Lung (tissue), 12 donors: ENCODE data around the gene DNAH10. TPM values are rescaled to one million over a fixed set of nuclear protein-coding genes. Genes with fewer than 3 reads are reported as not detected.

ENCODE experiments used
- ATAC-seq: fragments of 200-7000 bp; cut with Tn5 transposase; one replicate; pipeline ENCODE4 v1.9.1; 2020; ENCODE audit warnings: moderate number of reproducible peaks; ENCODE audit not compliant: insufficient read depth, low FRiP score
- DNase-seq, 3 donors: peaks; one replicate each; pipeline ENCODE4 v3.0.0-alpha.2; 2013 to 2017
- H3K27ac ChIP-seq, 2 donors: one replicate each; pipeline ENCODE4 v1.5.1; 2013; ENCODE audit warnings: mild to moderate bottlenecking in 2 of 2, moderate library complexity in 2 of 2, control low read depth in 1 of 2, inconsistent platforms in 1 of 2, low read depth in 1 of 2, low read length in 1 of 2
- H3K27me3 ChIP-seq, 3 donors: one replicate each; pipeline ENCODE4 v1.5.1; 2013; ENCODE audit warnings: low read length in 2 of 3; ENCODE audit not compliant: control insufficient read depth in 3 of 3, insufficient read depth in 3 of 3
- H3K36me3 ChIP-seq, 4 donors: one replicate each; pipeline ENCODE4 v1.5.1; 2013; ENCODE audit warnings: low read length in 4 of 4, mild to moderate bottlenecking in 1 of 4, moderate library complexity in 1 of 4; ENCODE audit not compliant: control insufficient read depth in 4 of 4, insufficient read depth in 4 of 4
- H3K4me1 ChIP-seq, 5 donors: one replicate each; pipeline ENCODE4 v1.5.1; 2013; ENCODE audit warnings: low read length in 5 of 5, mild to moderate bottlenecking in 2 of 5, moderate library complexity in 1 of 5; ENCODE audit not compliant: control insufficient read depth in 5 of 5, insufficient read depth in 5 of 5
- H3K4me3 ChIP-seq: one replicate; pipeline ENCODE4 v1.5.1; 2013; ENCODE audit warnings: mild to moderate bottlenecking, control low read depth, moderate library complexity
- H3K9ac ChIP-seq, 2 donors: one replicate each; pipeline ENCODE4 v1.5.1; 2013; ENCODE audit warnings: low read length in 2 of 2, control low read depth in 1 of 2; ENCODE audit not compliant: insufficient read depth in 1 of 2
- H3K9me3 ChIP-seq, 4 donors: one replicate each; pipeline ENCODE4 v1.5.1; 2013; ENCODE audit warnings: low read length in 3 of 4, mild to moderate bottlenecking in 1 of 4, moderate library complexity in 1 of 4; ENCODE audit not compliant: control insufficient read depth in 4 of 4, insufficient read depth in 3 of 4
- WGBS, 2 donors: extraction: QIAGEN DNeasy Blood & Tissue Kit; methylation state at CpG; one replicate each; pipeline ENCODE4 v1.1.7; 2013; 5-methylcytosine and 5-hydroxymethylcytosine counted together
- polyA plus RNA-seq, 2 donors: library from polyadenylated mRNA; stranded (reverse); fragments of 200-250 nt; gene quantifications; one replicate each; pipeline ENCODE4 v1.2.1, GENCODE V29; 2013
- total RNA-seq, 2 donors: library from RNA; depleted of rRNA in 1 of 2; stranded (reverse); fragments of >200 nt in 1 of 2; gene quantifications; one replicate each; pipeline ENCODE4 v1.2.1, GENCODE V29; 2014 to 2021
- TF ChIP-seq, protein P1 (sequence below): IDR thresholded peaks from 2 replicates; pipeline ENCODE4 v1.5.1; 2012; ENCODE audit warnings: mild to moderate bottlenecking; ENCODE audit errors: control extremely low read depth, extremely low read depth
- donor health status: control.
- donor health status: control.
- donor health status: Bipolar disorder and iron deficiency.
- donor health status: healthy.
- donor health status: DM: yes; HTN: yes; CAD: no.

The DNAH10 gene
- total and polyA plus RNA-seq, 4 donors = 2.0 to 21.7 (median 9.1) TPM

GRCh38 chr12:123713823-123714585 lies 48.1 kb upstream of the DNAH10 start:
- ATAC-seq (no peak), DNase-seq (no peak)
- Histone ChIP-seq H3K27ac (peak overlapping the region in 1 of 2 donors; percentile 46), H3K27me3 (no peaks in the 10 kb centered on the region), H3K9me3 (no peaks in the 10 kb centered on the region), H3K9ac (no peak overlapping the region), H3K36me3 (no peaks in the 10 kb centered on the region), H3K4me1 (peaks cover 9 to 19% (median 10%) of the 10 kb centered on the region in 5 donors), H3K4me3 (no peak overlapping the region)
- TF ChIP-seq, protein P1, sequence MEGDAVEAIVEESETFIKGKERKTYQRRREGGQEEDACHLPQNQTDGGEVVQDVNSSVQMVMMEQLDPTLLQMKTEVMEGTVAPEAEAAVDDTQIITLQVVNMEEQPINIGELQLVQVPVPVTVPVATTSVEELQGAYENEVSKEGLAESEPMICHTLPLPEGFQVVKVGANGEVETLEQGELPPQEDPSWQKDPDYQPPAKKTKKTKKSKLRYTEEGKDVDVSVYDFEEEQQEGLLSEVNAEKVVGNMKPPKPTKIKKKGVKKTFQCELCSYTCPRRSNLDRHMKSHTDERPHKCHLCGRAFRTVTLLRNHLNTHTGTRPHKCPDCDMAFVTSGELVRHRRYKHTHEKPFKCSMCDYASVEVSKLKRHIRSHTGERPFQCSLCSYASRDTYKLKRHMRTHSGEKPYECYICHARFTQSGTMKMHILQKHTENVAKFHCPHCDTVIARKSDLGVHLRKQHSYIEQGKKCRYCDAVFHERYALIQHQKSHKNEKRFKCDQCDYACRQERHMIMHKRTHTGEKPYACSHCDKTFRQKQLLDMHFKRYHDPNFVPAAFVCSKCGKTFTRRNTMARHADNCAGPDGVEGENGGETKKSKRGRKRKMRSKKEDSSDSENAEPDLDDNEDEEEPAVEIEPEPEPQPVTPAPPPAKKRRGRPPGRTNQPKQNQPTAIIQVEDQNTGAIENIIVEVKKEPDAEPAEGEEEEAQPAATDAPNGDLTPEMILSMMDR = no peak
- 53 to 56% methylated on average over 10 of the region's 10 CpGs for WGBS, 2 donors

- H3K36me3 ChIP-seq = peaks cover 0 to 6% (median 5%) of the 10 kb centered on the region in 4 donors
- H3K4me3 ChIP-seq = no peak overlapping the region
- H3K9ac ChIP-seq = no peak overlapping the region
- DNase-seq (no peak), ATAC-seq (no peak)
- peaks cover 9 to 22% (median 15%) of the 10 kb centered on the region in 5 donors for H3K4me1 ChIP-seq
- WGBS, 2 donors = 32 to 44% methylated on average over 2 of the region's 2 CpGs
- no peaks in the 10 kb centered on the region for H3K27me3 ChIP-seq
- no peaks in the 10 kb centered on the region for H3K9me3 ChIP-seq
- TF ChIP-seq, protein P1 = no peak
- no peak overlapping the region for H3K27ac ChIP-seq
These were observed 46.9 kb upstream of the DNAH10 start for GRCh38 chr12:123715195-123715594.

DNA sequence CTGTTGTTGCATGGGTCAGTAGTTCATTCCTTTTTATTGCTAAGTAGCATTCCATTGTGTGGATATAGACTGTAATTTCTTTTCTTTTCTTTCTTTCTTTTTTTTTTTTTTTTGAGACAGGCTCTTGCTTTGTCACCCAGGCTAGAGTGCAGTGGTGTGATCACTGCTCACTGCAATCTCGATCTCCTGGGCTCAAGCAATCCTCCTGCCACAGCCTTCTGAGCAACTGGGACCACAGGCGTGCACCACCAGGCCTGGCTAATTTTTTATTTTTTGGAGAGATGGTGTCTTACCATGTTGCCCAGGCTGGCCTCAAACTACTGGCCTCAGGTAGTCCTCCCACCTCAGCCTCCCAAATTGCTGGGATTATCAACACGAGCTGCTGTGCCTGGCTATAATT lies 44.8 kb upstream of the DNAH10 start:
- no peak for DNase-seq
- Histone ChIP-seq H3K9me3 (no peaks in the 10 kb centered on the region), H3K4me1 (peaks cover 9 to 18% (median 15%) of the 10 kb centered on the region in 5 donors), H3K9ac (no peak overlapping the region), H3K36me3 (peaks cover 0 to 8% (median 7%) of the 10 kb centered on the region in 4 donors), H3K27ac (no peak overlapping the region), H3K4me3 (no peak overlapping the region), H3K27me3 (no peaks in the 10 kb centered on the region)
- TF ChIP-seq, protein P1 = no peak
- no peak for ATAC-seq
- 93 to 97% methylated on average over 3 of the region's 3 CpGs for WGBS, 2 donors
